ENCODE data around the gene MT1A. TPM values are rescaled to one million over a fixed set of nuclear protein-coding genes. Genes with fewer than 3 reads are reported as not detected.

Gene MT1A
- total RNA-seq, 1 experiment from 2014 or later, result not detected

DNA sequence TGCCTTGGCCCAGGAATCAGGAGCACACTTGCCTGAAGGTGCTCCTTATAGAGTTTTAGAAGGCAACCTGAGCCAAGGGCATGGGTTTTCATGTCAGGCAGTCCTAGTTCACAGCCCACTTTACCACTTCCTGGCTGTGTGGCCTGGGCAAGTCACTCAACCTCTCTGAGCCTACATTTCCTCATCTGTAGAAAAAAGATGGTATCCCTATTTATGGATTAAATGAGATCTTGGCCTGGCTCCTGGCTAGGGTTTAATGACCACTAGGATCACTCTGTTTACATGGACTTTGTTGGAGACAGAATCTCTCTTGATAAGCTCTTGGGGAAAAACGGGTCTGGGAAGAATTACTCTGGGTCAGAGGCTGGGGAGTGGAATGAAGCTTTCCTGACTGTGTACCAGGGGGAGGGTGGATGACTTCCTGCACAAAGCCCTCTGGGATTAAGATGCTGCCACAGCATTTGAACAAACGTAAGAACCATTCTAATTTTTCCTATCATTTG is 27.8 kb upstream of the MT1A start:
- ChIA-PET POLR2A (interaction anchor here (1.2 to 16.1 kb wide), 4 partner anchors 14 to 321 kb away, joined by 3 to 344 read pairs (median 4); partner anchors contain the start of genes HERPUD1 and MT1E), CTCF (interaction anchor here (0.7 to 1.7 kb wide), 4 partner anchors 9 to 91 kb away, joined by 3 to 6 read pairs (median 4); partner anchors contain the start of gene MT1E), RAD21 (ENCODE audit: low non-redundant PET in 1 of 2, low total read pairs in 2 of 2, uncharacterized antibody in 2 of 2, unreplicated experiment in 2 of 2) (interaction anchor here (1.7 to 2.0 kb wide), 2 partner anchors 14 to 15 kb away, joined by 4 to 5 read pairs; partner anchors contain the start of gene MT1E (in 2 of the 2))
- intact Hi-C loops (cut with micrococcal nuclease), result no loop called here
- Histone ChIP-seq H3K27me3 (ENCODE audit: insufficient read depth, low read length) (no peaks in the 10 kb centered on the region), H2AFZ (ENCODE audit: low read depth, low read length, poor library complexity, severe bottlenecking) (no peak overlapping the region), H3K4me3 (replicated peaks in 1 of 2; ENCODE audit: low read depth in 1 of 2, low read length in 2 of 2) (peak overlapping the region in 1 of 2 experiments; percentile 85; a peak in 3 of 4 replicates), H4K20me1 (ENCODE audit: insufficient read depth) (no peaks in the 10 kb centered on the region), H3K9me3 (ENCODE audit: control insufficient read depth in 1 of 2, insufficient read depth in 1 of 2, low read depth in 1 of 2, low read length in 2 of 2) (no peaks in the 10 kb centered on the region), H3K79me2 (ENCODE audit: insufficient read depth, low read length) (peaks cover 14% of the 10 kb centered on the region), H3K36me3 (ENCODE audit: control insufficient read depth in 1 of 2, insufficient read depth in 2 of 2, low read length in 2 of 2) (no peaks in the 10 kb centered on the region), H3K4me2 (ENCODE audit: low read length) (peak overlapping the region; percentile 95), H3K9me2 (ENCODE audit: insufficient read depth) (no peaks in the 10 kb centered on the region), H3K9ac (ENCODE audit: low read length) (peak overlapping the region; percentile 91), H3K4me1 (ENCODE audit: control insufficient read depth in 1 of 2, insufficient read depth in 2 of 2, low read length in 2 of 2) (peaks cover 73 to 89% of the 10 kb centered on the region in 2 experiments), H3K27ac (ENCODE audit: low read depth, low read length) (peak overlapping the region; percentile 96)
- TF ChIP-seq, protein P1, sequence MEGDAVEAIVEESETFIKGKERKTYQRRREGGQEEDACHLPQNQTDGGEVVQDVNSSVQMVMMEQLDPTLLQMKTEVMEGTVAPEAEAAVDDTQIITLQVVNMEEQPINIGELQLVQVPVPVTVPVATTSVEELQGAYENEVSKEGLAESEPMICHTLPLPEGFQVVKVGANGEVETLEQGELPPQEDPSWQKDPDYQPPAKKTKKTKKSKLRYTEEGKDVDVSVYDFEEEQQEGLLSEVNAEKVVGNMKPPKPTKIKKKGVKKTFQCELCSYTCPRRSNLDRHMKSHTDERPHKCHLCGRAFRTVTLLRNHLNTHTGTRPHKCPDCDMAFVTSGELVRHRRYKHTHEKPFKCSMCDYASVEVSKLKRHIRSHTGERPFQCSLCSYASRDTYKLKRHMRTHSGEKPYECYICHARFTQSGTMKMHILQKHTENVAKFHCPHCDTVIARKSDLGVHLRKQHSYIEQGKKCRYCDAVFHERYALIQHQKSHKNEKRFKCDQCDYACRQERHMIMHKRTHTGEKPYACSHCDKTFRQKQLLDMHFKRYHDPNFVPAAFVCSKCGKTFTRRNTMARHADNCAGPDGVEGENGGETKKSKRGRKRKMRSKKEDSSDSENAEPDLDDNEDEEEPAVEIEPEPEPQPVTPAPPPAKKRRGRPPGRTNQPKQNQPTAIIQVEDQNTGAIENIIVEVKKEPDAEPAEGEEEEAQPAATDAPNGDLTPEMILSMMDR (IDR thresholded peaks at IDR 0.05 in 2 of 3, conservative IDR thresholded peaks at IDR 0.05 in 1 of 3; ENCODE audit: borderline replicate concordance in 1 of 3, insufficient read depth in 1 of 3, low read depth in 2 of 3, low read length in 2 of 3), result no peak
- TF ChIP-seq JUND (IDR thresholded peaks at IDR 0.05), result no peak
- TF ChIP-seq SRF (IDR thresholded peaks at IDR 0.05; ENCODE audit: low read depth), result no peak
- no peak for TF ChIP-seq ZFX (IDR thresholded peaks at IDR 0.05)
- TF ChIP-seq, protein P2, sequence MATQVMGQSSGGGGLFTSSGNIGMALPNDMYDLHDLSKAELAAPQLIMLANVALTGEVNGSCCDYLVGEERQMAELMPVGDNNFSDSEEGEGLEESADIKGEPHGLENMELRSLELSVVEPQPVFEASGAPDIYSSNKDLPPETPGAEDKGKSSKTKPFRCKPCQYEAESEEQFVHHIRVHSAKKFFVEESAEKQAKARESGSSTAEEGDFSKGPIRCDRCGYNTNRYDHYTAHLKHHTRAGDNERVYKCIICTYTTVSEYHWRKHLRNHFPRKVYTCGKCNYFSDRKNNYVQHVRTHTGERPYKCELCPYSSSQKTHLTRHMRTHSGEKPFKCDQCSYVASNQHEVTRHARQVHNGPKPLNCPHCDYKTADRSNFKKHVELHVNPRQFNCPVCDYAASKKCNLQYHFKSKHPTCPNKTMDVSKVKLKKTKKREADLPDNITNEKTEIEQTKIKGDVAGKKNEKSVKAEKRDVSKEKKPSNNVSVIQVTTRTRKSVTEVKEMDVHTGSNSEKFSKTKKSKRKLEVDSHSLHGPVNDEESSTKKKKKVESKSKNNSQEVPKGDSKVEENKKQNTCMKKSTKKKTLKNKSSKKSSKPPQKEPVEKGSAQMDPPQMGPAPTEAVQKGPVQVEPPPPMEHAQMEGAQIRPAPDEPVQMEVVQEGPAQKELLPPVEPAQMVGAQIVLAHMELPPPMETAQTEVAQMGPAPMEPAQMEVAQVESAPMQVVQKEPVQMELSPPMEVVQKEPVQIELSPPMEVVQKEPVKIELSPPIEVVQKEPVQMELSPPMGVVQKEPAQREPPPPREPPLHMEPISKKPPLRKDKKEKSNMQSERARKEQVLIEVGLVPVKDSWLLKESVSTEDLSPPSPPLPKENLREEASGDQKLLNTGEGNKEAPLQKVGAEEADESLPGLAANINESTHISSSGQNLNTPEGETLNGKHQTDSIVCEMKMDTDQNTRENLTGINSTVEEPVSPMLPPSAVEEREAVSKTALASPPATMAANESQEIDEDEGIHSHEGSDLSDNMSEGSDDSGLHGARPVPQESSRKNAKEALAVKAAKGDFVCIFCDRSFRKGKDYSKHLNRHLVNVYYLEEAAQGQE (IDR thresholded peaks at IDR 0.05; ENCODE audit: low read depth), result no peak
- no peak for TF ChIP-seq TCF7L2 (IDR thresholded peaks at IDR 0.05; ENCODE audit: borderline replicate concordance, extremely low read depth, insufficient read depth, insufficient read length)
- no peak for TF ChIP-seq ELF1 (IDR thresholded peaks at IDR 0.05; ENCODE audit: borderline replicate concordance, low read depth)
- TF ChIP-seq EZH2 (IDR thresholded peaks at IDR 0.05), result no peak
- TF ChIP-seq POLR2AphosphoS5 (IDR thresholded peaks at IDR 0.05; ENCODE audit: low read depth, low read length), result no peak
- TF ChIP-seq, protein P3, sequence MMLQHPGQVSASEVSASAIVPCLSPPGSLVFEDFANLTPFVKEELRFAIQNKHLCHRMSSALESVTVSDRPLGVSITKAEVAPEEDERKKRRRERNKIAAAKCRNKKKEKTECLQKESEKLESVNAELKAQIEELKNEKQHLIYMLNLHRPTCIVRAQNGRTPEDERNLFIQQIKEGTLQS (IDR thresholded peaks at IDR 0.05), result no peak
- TF ChIP-seq SIN3A (IDR thresholded peaks at IDR 0.05; ENCODE audit: low read depth), result no peak
- TF ChIP-seq SP1 (IDR thresholded peaks at IDR 0.05; ENCODE audit: low read depth), result no peak
- no peak for TF ChIP-seq CBX3 (IDR thresholded peaks at IDR 0.05; ENCODE audit: low read depth)
- TF ChIP-seq POLR2A (IDR thresholded peaks at IDR 0.05; ENCODE audit: borderline replicate concordance, extremely low read depth, insufficient read depth, insufficient read length), result no peak
- no peak for TF ChIP-seq EZH2phosphoT487 (IDR thresholded peaks at IDR 0.05; ENCODE audit: borderline replicate concordance)
- no peak for TF ChIP-seq FOSL1 (IDR thresholded peaks at IDR 0.05; ENCODE audit: low read depth)
- no peak for TF ChIP-seq EGR1 (IDR thresholded peaks at IDR 0.05; ENCODE audit: low read depth)
- no peak for TF ChIP-seq CEBPB (IDR thresholded peaks at IDR 0.05; ENCODE audit: low read depth)
- no peak for TF ChIP-seq RAD21 (IDR thresholded peaks at IDR 0.05; ENCODE audit: low read depth)
- TF ChIP-seq, protein P4, sequence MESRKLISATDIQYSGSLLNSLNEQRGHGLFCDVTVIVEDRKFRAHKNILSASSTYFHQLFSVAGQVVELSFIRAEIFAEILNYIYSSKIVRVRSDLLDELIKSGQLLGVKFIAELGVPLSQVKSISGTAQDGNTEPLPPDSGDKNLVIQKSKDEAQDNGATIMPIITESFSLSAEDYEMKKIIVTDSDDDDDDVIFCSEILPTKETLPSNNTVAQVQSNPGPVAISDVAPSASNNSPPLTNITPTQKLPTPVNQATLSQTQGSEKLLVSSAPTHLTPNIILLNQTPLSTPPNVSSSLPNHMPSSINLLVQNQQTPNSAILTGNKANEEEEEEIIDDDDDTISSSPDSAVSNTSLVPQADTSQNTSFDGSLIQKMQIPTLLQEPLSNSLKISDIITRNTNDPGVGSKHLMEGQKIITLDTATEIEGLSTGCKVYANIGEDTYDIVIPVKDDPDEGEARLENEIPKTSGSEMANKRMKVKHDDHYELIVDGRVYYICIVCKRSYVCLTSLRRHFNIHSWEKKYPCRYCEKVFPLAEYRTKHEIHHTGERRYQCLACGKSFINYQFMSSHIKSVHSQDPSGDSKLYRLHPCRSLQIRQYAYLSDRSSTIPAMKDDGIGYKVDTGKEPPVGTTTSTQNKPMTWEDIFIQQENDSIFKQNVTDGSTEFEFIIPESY (IDR thresholded peaks at IDR 0.05; ENCODE audit: extremely low read depth, insufficient replicate concordance, low read length), result no peak
- BruUV-seq (replicated peaks), result no TSS peak
- DNase-seq (ENCODE audit: low read depth, low spot score) (no peak), ATAC-seq (no peak)

All from HCT116 (cell line).